Measurements from ENCODE around the gene TNRC6C. TPM values are rescaled to one million over a fixed set of nuclear protein-coding genes. Genes with fewer than 3 reads are reported as not detected.

Gene TNRC6C
- total and polyA plus RNA-seq, 10 donors, result 1.7 to 37.0 (median 18.3) TPM

GRCh38 chr17:78127888-78128550 lies 169.5 kb downstream of the TNRC6C start:
- Histone ChIP-seq H3K27ac (peak overlapping the region; percentile 87 to 97 (median 94)), H3K36me3 (peaks cover 0 to 44% (median 31%) of the 10 kb centered on the region in 6 donors), H3K4me1 (peaks cover 59 to 100% (median 93%) of the 10 kb centered on the region in 6 donors), H3K4me3 (peak overlapping the region; percentile 70 to 99 (median 96)), H3K27me3 (replicated peaks in 1 of 7) (no peaks in the 10 kb centered on the region), H3K9me3 (no peaks in the 10 kb centered on the region)
- intact Hi-C loops (cut with DNase I; ENCODE audit: low total_unique reads), result no loop called here
- no peak for TF ChIP-seq POLR2A (IDR thresholded peaks at IDR 0.05)
- TF ChIP-seq POLR2AphosphoS5 (IDR thresholded peaks at IDR 0.05), result no peak
- no peak for TF ChIP-seq CTCF (IDR thresholded peaks at IDR 0.05 in 8 of 11, conservative IDR thresholded peaks at IDR 0.05 in 3 of 11)
- WGBS, 5 donors, result 1 to 2% (median 2%) methylated on average over 7 to 39 of the region's 39 CpGs
- peak; percentile 90 for DNase-seq

GRCh38 chr17:78128551-78129350 lies 170.2 kb downstream of the TNRC6C start, which contains the start of gene TMC6:
Gene TMC6 (minus strand): TSS chr17:78128755. CDS start chr17:78126832, 1,923 bp downstream.
- H3K27me3 ChIP-seq (replicated peaks in 1 of 7), result no peaks in the 10 kb centered on the region

GRCh38 chr17:78129351-78130089 lies 171.0 kb downstream of the TNRC6C start:
- 37 to 46% (median 43%) methylated on average over 4 of the region's 4 CpGs for WGBS, 5 donors
- H3K4me3 ChIP-seq, result peak overlapping the region in 7 of 8 donors; percentile 15 to 99 (median 96)
- intact Hi-C loops (cut with DNase I; ENCODE audit: low total_unique reads), result no loop called here
- peaks cover 0 to 43% (median 27%) of the 10 kb centered on the region in 6 donors for H3K36me3 ChIP-seq
- peak; percentile 90 for DNase-seq
- peak overlapping the region; percentile 87 to 97 (median 94) for H3K27ac ChIP-seq
- TF ChIP-seq CTCF (IDR thresholded peaks at IDR 0.05 in 8 of 11, conservative IDR thresholded peaks at IDR 0.05 in 3 of 11) (no peak), POLR2AphosphoS5 (IDR thresholded peaks at IDR 0.05) (peak; percentile 34 to 85 (median 54))
- peaks cover 68 to 100% (median 94%) of the 10 kb centered on the region in 6 donors for H3K4me1 ChIP-seq
- no peaks in the 10 kb centered on the region for H3K27me3 ChIP-seq (replicated peaks in 1 of 7)
- H3K9me3 ChIP-seq, result no peaks in the 10 kb centered on the region

More at GRCh38 chr17:78128551-78129350, 170.2 kb downstream of the TNRC6C start, which contains the start of gene TMC6:
- no peaks in the 10 kb centered on the region for H3K9me3 ChIP-seq
- 1 to 3% (median 2%) methylated on average over 18 to 53 of the region's 54 CpGs for WGBS, 5 donors
- peak within 1 kb of the TSS; percentile 87 to 97 (median 94) for H3K27ac ChIP-seq
- peaks cover 66 to 100% (median 94%) of the 10 kb centered on the region in 6 donors for H3K4me1 ChIP-seq
- DNase-seq, result peak; percentile 94
- no peak for TF ChIP-seq CTCF (IDR thresholded peaks at IDR 0.05 in 8 of 11, conservative IDR thresholded peaks at IDR 0.05 in 3 of 11)
- TF ChIP-seq POLR2A (IDR thresholded peaks at IDR 0.05), result peak in 2 of 3 donors; percentile 71 to 72
- TF ChIP-seq POLR2AphosphoS5 (IDR thresholded peaks at IDR 0.05), result peak; percentile 92 to 93 (median 92)
- H3K4me3 ChIP-seq, result peak within 1 kb of the TSS; percentile 70 to 99 (median 96)
- peaks cover 0 to 44% (median 31%) of the 10 kb centered on the region in 6 donors for H3K36me3 ChIP-seq
- intact Hi-C loops (cut with DNase I; ENCODE audit: low total_unique reads), result no loop called here

All from spleen (tissue), 11 donors.